HG02798 (cell line): ENCODE results near the gene LRMDA.

Experiments used
- ATAC-seq: cut with Tn5 transposase; IDR thresholded peaks from one replicate; pipeline ENCODE4 v1.9.1; 2021; ENCODE audit warnings: mild to moderate bottlenecking; ENCODE audit not compliant: unreplicated experiment, poor library complexity

The LRMDA gene

GRCh38 chr10:75682649-75683557 is 251.5 kb downstream of the LRMDA start:
- no peak for ATAC-seq

- no peak for ATAC-seq
Observed at GRCh38 chr10:75685187-75685586, 253.8 kb downstream of the LRMDA start.

GRCh38 chr10:75688506-75689300 is 257.3 kb downstream of the LRMDA start:
- ATAC-seq: no peak

GRCh38 chr10:75693489-75693888 is 262.1 kb downstream of the LRMDA start:
- no peak for ATAC-seq

GRCh38 chr10:75694269-75694668 is 262.8 kb downstream of the LRMDA start:
- no peak for ATAC-seq

GRCh38 chr10:75694790-75695189 is 263.4 kb downstream of the LRMDA start:
- no peak for ATAC-seq

GRCh38 chr10:75695994-75696393 is 264.6 kb downstream of the LRMDA start:
- no peak for ATAC-seq

GRCh38 chr10:75696536-75696935 is 265.1 kb downstream of the LRMDA start:
- ATAC-seq: no peak

- ATAC-seq: no peak
Observed at GRCh38 chr10:75703191-75703854, 271.9 kb downstream of the LRMDA start.

- no peak for ATAC-seq
Observed at GRCh38 chr10:75705426-75705825, 274.0 kb downstream of the LRMDA start.

GRCh38 chr10:75707080-75707840 is 275.8 kb downstream of the LRMDA start:
- no peak for ATAC-seq

- ATAC-seq: no peak
Observed at GRCh38 chr10:75708060-75708459, 276.6 kb downstream of the LRMDA start.

GRCh38 chr10:75709245-75709644 is 277.8 kb downstream of the LRMDA start:
- ATAC-seq: no peak

- ATAC-seq: no peak
Observed at GRCh38 chr10:75709811-75710210, 278.4 kb downstream of the LRMDA start.

GRCh38 chr10:75712242-75712880 is 280.9 kb downstream of the LRMDA start:
- no peak for ATAC-seq

GRCh38 chr10:75716506-75716905 is 285.1 kb downstream of the LRMDA start:
- no peak for ATAC-seq

GRCh38 chr10:75717126-75717916 is 285.9 kb downstream of the LRMDA start:
- ATAC-seq: no peak

GRCh38 chr10:75718991-75719390 is 287.6 kb downstream of the LRMDA start:
- no peak for ATAC-seq

GRCh38 chr10:75720157-75720556 is 288.7 kb downstream of the LRMDA start:
- no peak for ATAC-seq
